GM20431 (cell line): ENCODE data around the gene UGP2.

Experiments used
- in situ Hi-C: fragments of 300-500 bp; cut with MseI, MboI; formaldehyde crosslinking; loops from one replicate; pipeline ENCODE4 v1.15.0; 2020; ENCODE audit warnings: low sequenced_read_pairs; ENCODE audit not compliant: unreplicated experiment

Gene UGP2

GRCh38 chr2:63858291-63858690, 16.6 kb downstream of the UGP2 start:
- in situ Hi-C loops = loop anchor here (25.0 kb wide), 1 partner anchor 171 kb away; no protein-coding TSS in a partner anchor

- in situ Hi-C loops = loop anchor here (25.0 kb wide), 1 partner anchor 174 kb away; no protein-coding TSS in a partner anchor
Observed at GRCh38 chr2:63861220-63861822, 19.6 kb downstream of the UGP2 start.

GRCh38 chr2:63862806-63863205, 21.1 kb downstream of the UGP2 start:
- in situ Hi-C loops = loop anchor here (25.0 kb wide), 1 partner anchor 176 kb away; no protein-coding TSS in a partner anchor

- in situ Hi-C loops = loop anchor here (25.0 kb wide), 1 partner anchor 176 kb away; no protein-coding TSS in a partner anchor
Observed at GRCh38 chr2:63863707-63864106, 22.0 kb downstream of the UGP2 start.

GRCh38 chr2:63865159-63865799, 23.6 kb downstream of the UGP2 start:
- in situ Hi-C loops = loop anchor here (25.0 kb wide), 1 partner anchor 178 kb away; no protein-coding TSS in a partner anchor

- in situ Hi-C loops = loop anchor here (25.0 kb wide), 1 partner anchor 179 kb away; no protein-coding TSS in a partner anchor
Observed at GRCh38 chr2:63866009-63866709, 24.5 kb downstream of the UGP2 start.

GRCh38 chr2:63870679-63871078, 29.0 kb downstream of the UGP2 start:
- in situ Hi-C loops = loop anchor here (25.0 kb wide), 1 partner anchor 183 kb away; no protein-coding TSS in a partner anchor

- in situ Hi-C loops = loop anchor here (25.0 kb wide), 1 partner anchor 185 kb away; no protein-coding TSS in a partner anchor
Observed at GRCh38 chr2:63871864-63872263, 30.2 kb downstream of the UGP2 start.

GRCh38 chr2:63872571-63873328, 31.1 kb downstream of the UGP2 start:
- in situ Hi-C loops = loop anchor here (25.0 kb wide), 1 partner anchor 185 kb away; no protein-coding TSS in a partner anchor

GRCh38 chr2:63874204-63875130, 32.8 kb downstream of the UGP2 start:
- in situ Hi-C loops = loop anchor here (25.0 kb wide), 1 partner anchor 187 kb away; no protein-coding TSS in a partner anchor

GRCh38 chr2:63875131-63875527, 33.4 kb downstream of the UGP2 start:
- in situ Hi-C loops = no loop called here

- in situ Hi-C loops = no loop called here
Observed at GRCh38 chr2:63875559-63876245, 34.0 kb downstream of the UGP2 start.

- in situ Hi-C loops = no loop called here
Observed at GRCh38 chr2:63876311-63876710, 34.6 kb downstream of the UGP2 start.

GRCh38 chr2:63878486-63878885, 36.8 kb downstream of the UGP2 start:
- in situ Hi-C loops = no loop called here

- in situ Hi-C loops = no loop called here
Observed at GRCh38 chr2:63879876-63880433, 38.3 kb downstream of the UGP2 start.

GRCh38 chr2:63880625-63881024, 38.9 kb downstream of the UGP2 start:
- in situ Hi-C loops = no loop called here

- in situ Hi-C loops = no loop called here
Observed at GRCh38 chr2:63881205-63881604, 39.5 kb downstream of the UGP2 start.
